ENCODE data around the gene BDH2.

- no peak for TF ChIP-seq CTCF (IDR thresholded peaks at IDR 0.05; ENCODE audit: control extremely low read depth in 1 of 3, insufficient read depth in 1 of 3, low read depth in 1 of 3, low read length in 3 of 3)
- no peak for TF ChIP-seq POLR2A (IDR thresholded peaks at IDR 0.05; ENCODE audit: control extremely low read depth in 1 of 2, low read depth in 2 of 2, low read length in 2 of 2)
- TF ChIP-seq EP300 (IDR thresholded peaks at IDR 0.05; ENCODE audit: borderline replicate concordance in 1 of 2, low read depth in 2 of 2, low read length in 2 of 2), result no peak
- no peak for TF ChIP-seq EZH2 (IDR thresholded peaks at IDR 0.05; ENCODE audit: low read depth, low read length, severe bottlenecking)
- no peak for TF ChIP-seq CREB1 (IDR thresholded peaks at IDR 0.05)
- no peak for TF ChIP-seq YY1 (IDR thresholded peaks at IDR 0.05; ENCODE audit: low read depth, low read length)
- no peak for TF ChIP-seq CBX5 (IDR thresholded peaks at IDR 0.05; ENCODE audit: low read depth, low read length)
- no peak for TF ChIP-seq ATF2 (IDR thresholded peaks at IDR 0.05; ENCODE audit: low read length)
- TF ChIP-seq TCF12 (IDR thresholded peaks at IDR 0.05; ENCODE audit: low read depth, low read length), result no peak
- no peak for TF ChIP-seq RFX5 (IDR thresholded peaks at IDR 0.05; ENCODE audit: borderline replicate concordance, low read depth, low read length)
- TF ChIP-seq NRF1 (IDR thresholded peaks at IDR 0.05; ENCODE audit: low read depth, low read length), result no peak
- TF ChIP-seq GTF2F1 (IDR thresholded peaks at IDR 0.05; ENCODE audit: borderline replicate concordance, low read depth, low read length), result no peak
- no peak for TF ChIP-seq SP4 (IDR thresholded peaks at IDR 0.05; ENCODE audit: low read length)
Measured at GRCh38 chr4:103123114-103123513, 23.5 kb upstream of the BDH2 start.
